Measurements from ENCODE around the gene AFMID. TPM values are rescaled to one million over a fixed set of nuclear protein-coding genes. Genes with fewer than 3 reads are reported as not detected.

The AFMID gene
- total and polyA plus RNA-seq, 9 of the 15 experiments (the other 6 are each of a cell fraction or from before 2014, with no cell fraction given): 62.1 to 188 (median 74.4) TPM

GRCh38 chr17:78197147-78197832 is 10.1 kb downstream of the AFMID start:
- in situ Hi-C loops (cut with MboI) (no loop called here), intact Hi-C loops (cut with micrococcal nuclease) (no loop called here)
- ChIA-PET CTCF (ENCODE audit: low intra/inter-chr PET ratio) (no interaction called here), POLR2A (interaction anchor here (0.8 to 5.5 kb wide), 3 partner anchors 10 to 114 kb away, joined by 4 to 29 read pairs (median 4); partner anchors contain the start of genes AFMID and TK1)
- H3K9me1 ChIP-seq (ENCODE audit: control insufficient read depth, insufficient read depth, low read length): no peaks in the 10 kb centered on the region
- no peaks in the 10 kb centered on the region for H3K27me3 ChIP-seq (ENCODE audit: control insufficient read depth in 2 of 2, insufficient read depth in 2 of 2, low read length in 2 of 2)
- no peak overlapping the region for H3K4me3 ChIP-seq
- no TSS peak for BruUV-seq (replicated peaks)
- H3K9ac ChIP-seq (ENCODE audit: insufficient read depth in 1 of 2, low read depth in 2 of 2, low read length in 2 of 2): peak overlapping the region in 1 of 2 experiments; percentile 17; a peak in 1 of 4 replicates
- no peak overlapping the region for H3K4me2 ChIP-seq (ENCODE audit: insufficient read depth, low read length)
- peaks cover 5% of the 10 kb centered on the region; the same call in 2 of the 3 replicates for H3K79me2 ChIP-seq (ENCODE audit: control insufficient read depth, insufficient read depth, low read length)
- DNase-seq (ENCODE audit: extremely low read depth in 1 of 4, low spot score in 3 of 4): no peak
- 96% methylated on average over 9 of the region's 9 CpGs for WGBS (ENCODE audit: insufficient coverage, low coverage, missing lambda C conversion rate)
- no peaks in the 10 kb centered on the region for H4K20me1 ChIP-seq (replicated peaks; ENCODE audit: control insufficient read depth, insufficient read depth, low read length)
- no peaks in the 10 kb centered on the region for H3K9me3 ChIP-seq (replicated peaks; ENCODE audit: control insufficient read depth, insufficient read depth, low read depth, low read length)
- FAIRE-seq: peak; percentile 11
- no peak overlapping the region for H3K27ac ChIP-seq (ENCODE audit: extremely low read depth, low read depth, low read length)
- H3K4me1 ChIP-seq (replicated peaks in 1 of 2; ENCODE audit: control insufficient read depth in 2 of 2, insufficient read depth in 2 of 2, low read length in 2 of 2): peaks cover 0 to 3% of the 10 kb centered on the region in 2 experiments; a peak in 2 of 5 replicates
- no peak overlapping the region for H2AFZ ChIP-seq (ENCODE audit: low read depth, low read length)
- ATAC-seq: no peak
- H3K36me3 ChIP-seq (ENCODE audit: control insufficient read depth, insufficient read depth, low read length): peaks cover 67% of the 10 kb centered on the region; the same call in 2 of the 3 replicates
- TF ChIP-seq CREBBP (IDR thresholded peaks at IDR 0.05; ENCODE audit: low read depth, low read length) (no peak), KLF13 (tag; IDR thresholded peaks at IDR 0.05; ENCODE audit: borderline replicate concordance, low read depth) (no peak), RBM22 (IDR thresholded peaks at IDR 0.05; ENCODE audit: low read depth, low read length, poor library complexity, severe bottlenecking) (no peak), ZNF253 (CRISPR knock-in tag; conservative IDR thresholded peaks at IDR 0.05) (no peak), ASH1L (IDR thresholded peaks at IDR 0.05; ENCODE audit: borderline replicate concordance, low read depth, partially characterized antibody) (no peak), ZKSCAN8 (CRISPR knock-in tag; IDR thresholded peaks at IDR 0.05) (no peak), TEAD1 (CRISPR knock-in tag; IDR thresholded peaks at IDR 0.05) (no peak), NUFIP1 (IDR thresholded peaks at IDR 0.05; ENCODE audit: partially characterized antibody) (no peak)
- TF ChIP-seq, protein P1, sequence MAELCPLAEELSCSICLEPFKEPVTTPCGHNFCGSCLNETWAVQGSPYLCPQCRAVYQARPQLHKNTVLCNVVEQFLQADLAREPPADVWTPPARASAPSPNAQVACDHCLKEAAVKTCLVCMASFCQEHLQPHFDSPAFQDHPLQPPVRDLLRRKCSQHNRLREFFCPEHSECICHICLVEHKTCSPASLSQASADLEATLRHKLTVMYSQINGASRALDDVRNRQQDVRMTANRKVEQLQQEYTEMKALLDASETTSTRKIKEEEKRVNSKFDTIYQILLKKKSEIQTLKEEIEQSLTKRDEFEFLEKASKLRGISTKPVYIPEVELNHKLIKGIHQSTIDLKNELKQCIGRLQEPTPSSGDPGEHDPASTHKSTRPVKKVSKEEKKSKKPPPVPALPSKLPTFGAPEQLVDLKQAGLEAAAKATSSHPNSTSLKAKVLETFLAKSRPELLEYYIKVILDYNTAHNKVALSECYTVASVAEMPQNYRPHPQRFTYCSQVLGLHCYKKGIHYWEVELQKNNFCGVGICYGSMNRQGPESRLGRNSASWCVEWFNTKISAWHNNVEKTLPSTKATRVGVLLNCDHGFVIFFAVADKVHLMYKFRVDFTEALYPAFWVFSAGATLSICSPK (IDR thresholded peaks at IDR 0.05; ENCODE audit: borderline replicate concordance): no peak
- TF ChIP-seq, protein P2, sequence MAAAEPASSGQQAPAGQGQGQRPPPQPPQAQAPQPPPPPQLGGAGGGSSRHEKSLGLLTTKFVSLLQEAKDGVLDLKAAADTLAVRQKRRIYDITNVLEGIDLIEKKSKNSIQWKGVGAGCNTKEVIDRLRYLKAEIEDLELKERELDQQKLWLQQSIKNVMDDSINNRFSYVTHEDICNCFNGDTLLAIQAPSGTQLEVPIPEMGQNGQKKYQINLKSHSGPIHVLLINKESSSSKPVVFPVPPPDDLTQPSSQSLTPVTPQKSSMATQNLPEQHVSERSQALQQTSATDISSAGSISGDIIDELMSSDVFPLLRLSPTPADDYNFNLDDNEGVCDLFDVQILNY (CRISPR knock-in tag; IDR thresholded peaks at IDR 0.05): no peak
